A549 (cell line): ENCODE results near the gene POLD1. TPM values are rescaled to one million over a fixed set of nuclear protein-coding genes. Genes with fewer than 3 reads are reported as not detected.

Experiments used
- ATAC-seq, 2 experiments: fragments of 200-7000 bp in 1 of 2; fragments of >200 bp in 1 of 2; cut with Nextera tagmentation in 1 of 2; cut with Tn5 transposase in 1 of 2; 3 replicates each; pipeline versions ENCODE4 v1.8.0 to v1.9.1; 2018 to 2020; ENCODE audit warnings: mild to moderate bottlenecking in 1 of 2, moderate library complexity in 1 of 2
- CTCF ChIA-PET: fragments of 300-600 bp; sonication (Branson Sonifier 250); formaldehyde crosslinking; extraction: SDS; loops from one replicate; lab custom pipeline; 2021; ENCODE audit warnings: antibody characterized with exemption, inconsistent platforms; lab: Yijun Ruan, JAX
- POLR2A ChIA-PET: fragments of 350-600 bp; formaldehyde crosslinking; extraction: SDS; loops from one replicate; lab custom pipeline; 2021; ENCODE audit warnings: antibody characterized with exemption, inconsistent platforms; lab: Yijun Ruan, JAX
- DNase-seq, 2 experiments: peaks; one replicate each; pipeline versions ENCODE4 v3.0.0 to v3.0.0-alpha.2; 2011 to 2016; ENCODE audit warnings: low read depth in 1 of 2, low spot score in 1 of 2
- FAIRE-seq: peaks from 2 replicates; lab custom pipeline; 2011; peaks lifted over from hg19 to GRCh38; lab: Jason Lieb, UNC
- H3K27ac ChIP-seq, 2 experiments: fragments of >200 bp; sonication (Bioruptor Twin); formaldehyde crosslinking; 3 replicates each; pipeline ENCODE4 v1.5.1; 2016 to 2017
- H3K4me1 ChIP-seq: fragments of >200 bp; sonication (Bioruptor Twin); formaldehyde crosslinking; 3 replicates; pipeline ENCODE4 v1.6.1; 2016
- H3K4me2 ChIP-seq: fragments of >200 bp; sonication (Bioruptor Twin); formaldehyde crosslinking; 3 replicates; pipeline ENCODE4 v1.6.1; 2016
- H3K4me3 ChIP-seq: fragments of >200 bp; sonication (Bioruptor Twin); formaldehyde crosslinking; 3 replicates; pipeline ENCODE4 v1.5.1; 2016
- H3K9me3 ChIP-seq: fragments of >200 bp; sonication (Bioruptor Twin); formaldehyde crosslinking; 3 replicates; pipeline ENCODE4 v1.6.1; 2016
- CBX8 ChIP-seq: fragments of 200-600 bp; sonication (generic); IDR thresholded peaks from 2 replicates; pipeline ENCODE4 v1.6.1; 2016
- CHD4 ChIP-seq: fragments of 200-600 bp; sonication (generic); IDR thresholded peaks from 2 replicates; pipeline ENCODE4 v1.6.1; 2016; ENCODE audit warnings: antibody characterized with exemption, mild to moderate bottlenecking, borderline replicate concordance
- EHF ChIP-seq: fragments of 250-450 bp; sonication (Bioruptor Pico); IDR thresholded peaks from 2 replicates; pipeline ENCODE4 v1.5.0; 2020; ENCODE audit warnings: mild to moderate bottlenecking
- EHMT2 ChIP-seq: fragments of 200-600 bp; sonication (generic); IDR thresholded peaks from 2 replicates; pipeline ENCODE4 v1.6.1; 2016; ENCODE audit warnings: antibody characterized with exemption, low read depth, mild to moderate bottlenecking, moderate library complexity
- ELK1 ChIP-seq: fragments of 150-350 bp; IDR thresholded peaks from 2 replicates; pipeline ENCODE4 v1.6.1; 2014; ENCODE audit warnings: low read depth, mild to moderate bottlenecking, low read length
- FOSB ChIP-seq: fragments of 250-450 bp; sonication (Bioruptor Pico); IDR thresholded peaks from 2 replicates; pipeline ENCODE4 v1.5.0; 2020; ENCODE audit warnings: mild to moderate bottlenecking, moderate library complexity
- GATA3 ChIP-seq: IDR thresholded peaks from 2 replicates; pipeline ENCODE4 v1.6.1; 2012; ENCODE audit warnings: borderline replicate concordance
- HDAC2 ChIP-seq: fragments of 200-600 bp; sonication (generic); IDR thresholded peaks from 2 replicates; pipeline ENCODE4 v1.6.1; 2016
- HMGXB4 ChIP-seq: fragments of 250-450 bp; sonication (Bioruptor Pico); IDR thresholded peaks from 2 replicates; pipeline ENCODE4 v1.5.0; 2021; ENCODE audit warnings: mild to moderate bottlenecking, moderate library complexity, borderline replicate concordance
- MAX ChIP-seq: IDR thresholded peaks from 2 replicates; pipeline ENCODE4 v1.6.1; 2012
- MYC ChIP-seq: IDR thresholded peaks from 2 replicates; pipeline ENCODE4 v1.6.1; 2012; ENCODE audit warnings: mild to moderate bottlenecking, inconsistent platforms, low read length, improper control_type of control experiment, borderline replicate concordance
- NFE2L2 ChIP-seq: fragments of 150-350 bp; conservative IDR thresholded peaks from 2 replicates; pipeline ENCODE4 v1.6.1; 2014; ENCODE audit warnings: low read length
- NR3C1 ChIP-seq: fragments of >200 bp; sonication (Bioruptor Twin); formaldehyde crosslinking; IDR thresholded peaks from 3 replicates; pipeline ENCODE4 v1.6.1; 2017
- POLR2AphosphoS2 ChIP-seq: conservative IDR thresholded peaks from 2 replicates; pipeline ENCODE4 v1.6.1; 2012; ENCODE audit warnings: low read length, improper control_type of control experiment, inconsistent platforms
- RAD21 ChIP-seq, 2 experiments: fragments of >200 bp in 1 of 2; sonication (Bioruptor Twin) in 1 of 2; formaldehyde crosslinking in 1 of 2; IDR thresholded peaks in 1 of 2; conservative IDR thresholded peaks in 1 of 2; 2 replicates in 1 of 2; 3 replicates in 1 of 2; pipeline ENCODE4 v1.6.1; 2012 to 2018; ENCODE audit warnings: inconsistent platforms in 1 of 2
- RCOR1 ChIP-seq: fragments of 150-350 bp; IDR thresholded peaks from 2 replicates; pipeline ENCODE4 v1.6.1; 2014; ENCODE audit warnings: antibody characterized with exemption, low read length, low read depth
- REST ChIP-seq: fragments of 200-600 bp; sonication (generic); IDR thresholded peaks from 2 replicates; pipeline ENCODE4 v1.6.1; 2016; ENCODE audit warnings: antibody characterized with exemption, mild to moderate bottlenecking, moderate library complexity
- RFX5 ChIP-seq: fragments of 450-650 bp; IDR thresholded peaks from 2 replicates; pipeline ENCODE4 v1.7.1; 2014; ENCODE audit warnings: antibody characterized with exemption, mild to moderate bottlenecking, moderate library complexity
- RNF2 ChIP-seq: fragments of 200-600 bp; sonication (generic); IDR thresholded peaks from 2 replicates; pipeline ENCODE4 v1.6.1; 2016; ENCODE audit warnings: low read depth, mild to moderate bottlenecking, antibody characterized with exemption, moderate library complexity, borderline replicate concordance
- TFCP2L1 ChIP-seq: fragments of 250-450 bp; sonication (Bioruptor Pico); IDR thresholded peaks from 2 replicates; pipeline ENCODE4 v1.5.0; 2021; ENCODE audit warnings: mild to moderate bottlenecking
- TP53 ChIP-seq: fragments of 250-450 bp; sonication (Bioruptor Pico); IDR thresholded peaks from 2 replicates; pipeline ENCODE4 v1.5.0; 2021; ENCODE audit warnings: mild to moderate bottlenecking, moderate library complexity
- ZC3H11A ChIP-seq: fragments of 450-650 bp; IDR thresholded peaks from 2 replicates; pipeline ENCODE4 v1.6.1; 2014; ENCODE audit warnings: antibody characterized with exemption, mild to moderate bottlenecking
- ZNF302 ChIP-seq: fragments of 250-450 bp; sonication (Bioruptor Pico); IDR thresholded peaks from 2 replicates; pipeline ENCODE4 v1.9.0; 2021; ENCODE audit warnings: inconsistent platforms, mild to moderate bottlenecking, moderate library complexity
- WGBS: methylation state at CpG from one replicate; pipeline ENCODE4 v1.1.6; 2017; ENCODE audit errors: missing lambda C conversion rate; 5-methylcytosine and 5-hydroxymethylcytosine counted together
- polyA plus RNA-seq, 4 experiments: library from polyadenylated mRNA; depleted of rRNA in 3 of 4; stranded (reverse); fragments of >200 nt; fragmentation: RNase III in 1 of 4; extraction: RNeasy Plus Mini Kit Qiagen cat#74134 plus additional on column Dnase treatment in 1 of 4; gene quantifications; 2 replicates in 3 of 4; 3 replicates in 1 of 4; pipeline ENCODE4 v1.2.3, GENCODE V29; 2011 to 2017

POLD1 gene
- polyA plus RNA-seq, 2 of the 4 experiments (the other 2 are of a cell fraction), result 26.1 to 88.8 TPM

GRCh38 chr19:50414864-50415660 is 30.9 kb downstream of the POLD1 start (continued):
- TF ChIP-seq ELK1, result no peak

GRCh38 chr19:50415661-50416033 is 31.5 kb downstream of the POLD1 start:
- Histone ChIP-seq H3K9me3 (no peaks in the 10 kb centered on the region), H3K4me2 (no peak overlapping the region), H3K27ac (no peak overlapping the region), H3K4me3 (no peak overlapping the region), H3K4me1 (no peaks in the 10 kb centered on the region)
- FAIRE-seq, result no peak
- 93% methylated on average over 18 of the region's 22 CpGs for WGBS
- ATAC-seq, result 0 out of 6 replicates have a peak, but pooled peaks of 1 of the 2 experiments have one; percentile 0
- ChIA-PET POLR2A (interaction anchor here (0.7 to 1.3 kb wide), 2 partner anchors 31 to 82 kb away, joined by 3 to 4 read pairs; partner anchors contain the start of gene POLD1), CTCF (interaction anchor here (0.6 to 3.0 kb wide), 35 partner anchors 10 to 382 kb away, joined by 3 to 22 read pairs (median 4); partner anchors contain the start of genes NR1H2 and POLD1)
- TF ChIP-seq TFCP2L1, result no peak
- TF ChIP-seq MAX, result no peak
- TF ChIP-seq HMGXB4, result no peak
- no peak for TF ChIP-seq RNF2
- TF ChIP-seq FOSB (CRISPR knock-in tag), result no peak
- no peak for TF ChIP-seq TP53 (CRISPR knock-in tag)
- no peak for TF ChIP-seq CHD4
- no peak for TF ChIP-seq RFX5
- DNase-seq, result no peak

- ChIA-PET CTCF (interaction anchor here (1.0 to 3.0 kb wide), 22 partner anchors 9 to 269 kb away, joined by 3 to 22 read pairs (median 4); partner anchors contain the start of gene NR1H2), POLR2A (no interaction called here)
- no peak overlapping the region for H3K27ac ChIP-seq
- H3K4me2 ChIP-seq, result no peak overlapping the region
- H3K4me3 ChIP-seq, result no peak overlapping the region
- WGBS, result 95% methylated on average over 21 of the region's 35 CpGs
- ATAC-seq (peak; percentile 6 to 24; a peak in 3 of 6 replicates), DNase-seq (no peak), FAIRE-seq (no peak)
- no peaks in the 10 kb centered on the region for H3K9me3 ChIP-seq
- TF ChIP-seq TFCP2L1, result no peak
- TF ChIP-seq FOSB (CRISPR knock-in tag), result no peak
- no peak for TF ChIP-seq ZC3H11A
- TF ChIP-seq EHMT2, result no peak
- TF ChIP-seq MYC, result no peak
- no peak for TF ChIP-seq RAD21 (conservative IDR thresholded peaks at IDR 0.05 in 1 of 2, IDR thresholded peaks at IDR 0.05 in 1 of 2)
- TF ChIP-seq CBX8, result no peak
- no peak for TF ChIP-seq HDAC2
- no peak for TF ChIP-seq POLR2AphosphoS2
- TF ChIP-seq GATA3, result no peak
- TF ChIP-seq RCOR1, result no peak
- TF ChIP-seq EHF (CRISPR knock-in tag), result no peak
- TF ChIP-seq NFE2L2, result no peak
- TF ChIP-seq REST, result no peak
- TF ChIP-seq NR3C1, result no peak
- no peak for TF ChIP-seq ZNF302
- no peak for TF ChIP-seq RFX5
- no peaks in the 10 kb centered on the region for H3K4me1 ChIP-seq
These were observed 32.2 kb downstream of the POLD1 start for GRCh38 chr19:50416034-50416977.
